NCI-H1048 (cell line): ENCODE results near the gene TTL.
"Not testable (repeated sequence)": the region's sequence is repeated elsewhere in the genome, so short reads cannot be mapped to it uniquely, and the experiment has no call there.

ENCODE experiments used
- DNase-seq: peaks from one replicate; lab custom pipeline; 2025; lab: John Stamatoyannopoulos, UW

The TTL gene

DNA sequence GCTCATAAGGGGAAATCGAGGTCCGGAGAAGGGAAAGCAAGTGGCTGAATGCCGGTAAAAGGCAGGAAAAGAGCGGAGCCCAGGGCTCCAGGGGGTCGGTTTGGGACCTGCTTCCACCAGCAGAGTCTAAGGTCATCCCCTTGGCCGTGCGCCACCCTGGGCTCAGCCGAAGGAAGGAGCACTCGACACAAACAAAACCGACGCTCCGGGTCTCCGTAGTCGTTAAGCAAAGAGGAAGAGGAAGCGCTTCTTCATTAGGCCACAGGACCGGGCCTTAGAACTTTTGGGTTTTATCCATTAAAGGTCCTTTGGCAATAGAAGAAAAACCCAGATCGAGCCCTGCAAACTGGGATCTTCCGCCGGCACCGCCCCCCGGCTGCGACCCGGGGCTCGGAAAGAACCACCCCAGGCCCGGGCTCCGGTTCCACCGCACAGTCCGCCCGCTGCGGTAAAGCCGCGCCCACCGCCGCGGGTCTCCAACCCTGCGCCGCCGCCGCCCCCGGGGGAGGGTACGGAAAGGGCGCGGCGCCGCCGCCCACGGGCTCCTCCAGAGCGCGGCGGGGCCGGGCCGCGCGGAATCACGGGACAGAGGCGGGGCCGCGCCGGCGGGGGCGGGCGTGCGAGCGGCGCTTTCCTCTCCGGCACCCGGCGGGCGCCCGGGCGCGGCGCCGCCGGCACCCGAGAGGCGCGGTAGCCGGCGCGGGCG lies at the start of gene TTL:
Gene TTL, plus strand, starts transcription at position 629 of the 706 bp plus-strand sequence. CDS start 189 bp downstream, outside the sequence.
- no peak for DNase-seq

DNA sequence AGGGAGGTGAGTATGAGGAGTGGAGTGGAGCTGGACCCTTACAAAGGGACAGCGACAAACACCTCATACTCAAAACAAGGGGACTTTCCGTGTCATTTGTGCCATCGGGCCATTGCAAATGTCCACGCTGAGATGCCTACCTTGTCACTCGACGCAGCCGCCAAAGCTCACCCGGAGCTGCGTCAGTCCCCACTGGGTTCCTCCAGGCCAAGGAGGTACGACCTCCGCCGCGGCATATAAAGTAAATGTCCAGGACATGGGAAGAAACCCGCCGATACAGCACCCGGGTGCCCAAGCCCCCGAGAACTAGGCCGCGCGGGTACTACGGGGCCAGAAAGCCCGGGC lies 49.6 kb upstream of the TTL start:
- DNase-seq, result not testable (repeated sequence)

DNA sequence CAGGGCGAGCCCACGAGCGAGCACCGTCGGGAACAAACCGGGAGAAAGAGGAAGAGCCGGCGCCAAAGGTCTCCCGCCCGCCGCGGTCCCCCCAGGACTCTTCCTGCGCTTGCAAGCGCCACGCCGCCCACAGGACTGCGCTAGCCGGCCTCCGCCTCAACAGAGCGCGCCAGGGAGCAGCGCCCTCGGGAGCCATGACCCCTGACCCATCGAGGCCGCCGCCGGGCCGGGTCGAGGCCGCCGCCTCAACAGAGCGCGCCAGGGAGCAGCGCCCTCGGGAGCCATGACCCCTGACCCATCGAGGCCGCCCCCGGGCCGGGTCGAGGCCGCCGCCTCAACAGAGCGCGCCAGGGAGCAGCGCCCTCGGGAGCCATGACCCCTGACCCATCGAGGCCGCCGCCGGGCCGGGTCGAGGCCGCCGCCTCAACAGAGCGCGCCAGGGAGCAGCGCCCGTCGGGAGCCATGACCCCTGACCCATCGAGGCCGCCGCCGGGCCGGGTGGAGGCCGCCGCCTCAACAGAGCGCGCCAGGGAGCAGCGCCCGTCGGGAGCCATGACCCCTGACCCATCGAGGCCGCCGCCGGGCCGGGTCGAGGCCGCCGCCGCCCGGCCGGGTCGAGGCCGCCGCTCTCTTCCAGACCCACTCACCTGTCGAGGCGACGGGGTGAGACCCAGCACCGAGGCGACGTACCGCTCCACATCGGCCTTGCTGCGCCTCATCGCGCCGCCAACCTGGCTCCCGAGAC lies 49.0 kb upstream of the TTL start:
- not testable (repeated sequence) for DNase-seq

DNA sequence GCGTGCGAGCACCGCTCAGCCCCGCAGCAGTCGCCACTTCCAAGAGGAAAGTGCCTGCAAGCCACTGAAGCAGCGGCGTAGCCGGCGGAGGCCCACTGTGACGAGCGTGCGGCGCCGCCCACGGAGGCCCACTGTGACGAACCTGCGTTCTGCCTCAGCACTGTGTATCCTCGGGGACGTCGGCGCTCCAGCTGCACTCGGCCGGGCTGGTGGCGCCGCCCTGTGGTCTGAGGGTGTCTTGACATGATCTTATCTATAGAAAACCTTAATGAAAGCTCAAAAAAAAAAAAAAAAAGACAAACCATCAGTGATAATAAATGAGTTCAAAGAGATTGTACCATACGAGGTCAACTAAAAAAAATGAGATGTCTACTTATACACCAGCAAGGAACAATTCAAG lies 48.5 kb upstream of the TTL start, which contains the start of gene RGPD8:
Gene RGPD8, minus strand, starts transcription at position 166 of the 400 bp plus-strand sequence. CDS start 192 bp downstream, outside the sequence.
- not testable (repeated sequence) for DNase-seq

DNA sequence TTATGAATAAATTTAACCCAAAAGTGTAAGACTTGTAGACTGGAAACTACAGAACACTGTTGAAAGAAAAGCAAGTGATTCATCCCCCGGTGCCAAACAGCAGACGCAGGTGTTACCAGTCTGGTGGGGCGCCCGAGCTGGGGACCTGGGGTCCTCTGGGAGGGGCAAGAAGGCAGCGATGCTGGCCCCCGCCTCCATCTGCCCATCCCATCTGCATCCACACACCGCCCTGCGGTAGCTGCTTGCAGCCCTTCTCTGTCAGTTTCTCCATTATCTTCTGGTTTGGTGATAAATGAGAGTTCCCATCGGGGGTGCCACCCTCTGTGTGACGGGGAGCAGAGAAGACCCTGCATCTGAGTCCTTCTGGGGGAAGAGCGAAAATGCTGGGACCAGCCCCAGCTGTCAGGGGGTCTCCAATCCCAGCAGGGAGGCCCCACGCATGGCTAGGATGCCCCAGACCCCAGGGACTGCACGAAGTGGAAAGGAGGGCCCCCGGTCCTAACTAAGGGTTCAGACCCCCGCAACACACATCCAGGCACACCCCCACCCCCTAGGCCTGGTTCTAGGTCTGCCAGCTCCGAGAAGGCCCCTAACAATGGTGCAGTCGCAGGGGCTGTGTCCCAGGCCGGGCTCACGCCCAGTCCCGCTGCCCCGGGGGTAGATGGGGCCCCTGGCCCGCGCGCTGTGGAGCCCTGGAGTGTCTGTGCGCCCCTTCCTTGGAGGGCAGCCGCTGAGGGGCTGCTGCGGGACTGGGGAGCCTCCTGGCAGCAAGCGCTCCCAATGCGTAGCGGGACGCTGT lies 47.8 kb upstream of the TTL start:
- DNase-seq, result no peak

DNA sequence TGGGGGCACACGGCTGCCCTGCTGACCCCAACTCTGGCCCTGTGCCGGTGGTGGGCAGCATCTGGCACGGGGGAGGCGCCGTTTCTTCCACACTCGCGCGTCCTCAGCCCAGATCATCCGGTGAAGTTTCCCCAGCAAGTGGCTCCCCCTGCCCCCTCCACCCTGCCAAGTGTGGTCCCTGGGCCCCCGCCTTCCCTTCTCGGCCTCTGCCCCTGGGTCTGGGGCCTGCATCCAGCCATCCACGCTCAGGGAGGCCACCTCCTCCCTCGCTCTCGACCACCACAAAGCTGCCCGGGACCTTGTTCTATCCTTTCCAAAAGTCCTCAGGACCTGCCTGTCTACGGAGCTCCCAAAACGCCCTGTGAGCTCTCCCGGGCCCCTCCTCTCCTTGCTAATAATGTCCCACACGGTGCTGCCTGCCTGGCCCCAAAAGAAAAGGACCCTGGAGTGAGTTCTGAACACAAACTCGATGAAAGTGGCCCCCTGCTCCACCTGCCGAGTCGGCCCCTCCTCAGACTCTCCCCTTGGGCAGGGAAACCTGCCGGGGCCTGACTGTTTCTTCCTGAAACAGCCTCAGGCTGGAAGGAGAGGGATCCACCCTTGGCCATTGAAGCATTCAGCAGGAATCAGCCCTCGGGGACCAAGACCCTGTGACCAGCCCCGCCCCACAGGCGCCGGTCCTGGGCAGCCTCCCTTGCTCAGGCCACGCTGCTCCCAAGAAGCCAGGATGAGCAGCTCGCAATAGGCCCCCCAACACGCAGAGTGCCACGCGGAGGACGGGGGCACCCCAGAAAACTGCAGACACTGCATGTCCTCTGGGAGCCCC lies 46.9 kb upstream of the TTL start:
- DNase-seq, result not testable (repeated sequence)

DNA sequence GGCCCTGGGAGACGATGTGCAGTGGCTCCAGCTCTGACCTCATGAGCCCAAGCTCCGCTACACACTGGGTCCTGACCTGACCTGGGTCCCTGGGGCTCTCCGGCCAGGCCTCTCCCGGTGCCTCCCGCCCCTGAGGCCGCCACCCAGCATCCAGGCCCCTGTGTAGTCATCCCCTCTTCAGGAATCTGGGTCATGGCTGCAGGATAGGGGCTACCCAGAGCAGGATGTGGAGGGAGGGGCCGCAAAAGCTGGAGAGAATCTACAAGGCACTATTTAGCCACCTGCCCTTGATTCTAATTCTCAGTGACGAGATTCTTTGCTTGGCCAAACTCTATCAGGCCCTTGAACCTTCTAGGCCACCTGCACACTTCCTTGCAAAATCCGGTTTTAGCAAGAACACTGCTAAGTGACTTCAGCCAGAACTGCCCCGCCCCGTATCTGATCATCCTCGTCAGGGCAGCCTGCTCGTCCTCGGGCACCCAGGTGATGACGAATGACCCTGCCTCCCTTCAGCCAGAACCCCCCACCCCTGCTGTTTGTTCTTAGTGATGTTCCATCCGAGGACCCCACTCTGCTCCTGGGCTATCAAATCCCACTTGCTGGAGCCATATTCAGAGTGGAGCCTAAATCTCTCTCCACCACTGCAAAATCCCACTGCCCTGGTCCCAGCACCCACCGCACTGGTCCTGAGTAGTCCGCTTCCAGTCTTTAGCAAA lies 46.1 kb upstream of the TTL start:
- not testable (repeated sequence) for DNase-seq

DNA sequence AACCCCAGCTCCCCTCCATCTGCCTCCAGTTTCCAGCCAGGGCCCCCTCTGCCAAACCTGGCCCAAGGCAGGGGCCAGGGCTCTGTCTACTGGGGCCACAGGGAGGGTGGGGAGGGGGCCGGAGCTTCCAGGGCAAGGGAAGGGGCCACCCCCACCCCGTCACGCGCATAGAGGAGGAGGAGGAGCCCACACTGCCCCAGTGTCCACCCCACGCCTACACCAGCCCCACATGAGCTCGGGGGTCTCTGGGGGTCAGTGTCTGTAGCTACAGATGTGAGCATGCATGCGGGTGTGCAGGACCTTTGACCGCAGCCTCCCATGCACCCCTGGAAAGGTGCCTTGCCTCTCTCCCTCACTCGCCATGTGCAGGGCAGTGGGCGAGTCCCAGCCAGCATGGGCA lies 45.0 kb upstream of the TTL start:
- not testable (repeated sequence) for DNase-seq

DNA sequence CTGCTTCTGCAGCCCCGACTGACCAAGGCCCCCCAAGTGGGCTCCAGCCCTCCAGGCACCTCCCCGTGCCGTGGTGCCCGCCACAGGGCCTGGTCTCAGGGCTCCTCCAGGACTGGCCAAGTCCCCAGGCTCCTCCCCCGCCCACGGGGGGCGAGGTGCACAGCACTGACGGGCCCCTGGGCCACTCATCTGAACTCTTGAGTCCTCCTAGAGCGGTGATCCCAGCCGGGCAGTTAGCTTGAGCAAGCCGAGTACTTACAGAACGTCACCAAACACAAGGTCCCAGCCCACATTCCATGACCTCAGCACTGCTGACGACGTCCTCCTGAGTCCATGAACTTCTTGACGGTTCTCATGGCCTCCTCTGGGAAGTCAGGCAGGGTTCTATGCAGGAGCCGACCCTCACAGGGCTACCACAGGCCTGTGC lies 44.5 kb upstream of the TTL start:
- DNase-seq, result not testable (repeated sequence)

DNA sequence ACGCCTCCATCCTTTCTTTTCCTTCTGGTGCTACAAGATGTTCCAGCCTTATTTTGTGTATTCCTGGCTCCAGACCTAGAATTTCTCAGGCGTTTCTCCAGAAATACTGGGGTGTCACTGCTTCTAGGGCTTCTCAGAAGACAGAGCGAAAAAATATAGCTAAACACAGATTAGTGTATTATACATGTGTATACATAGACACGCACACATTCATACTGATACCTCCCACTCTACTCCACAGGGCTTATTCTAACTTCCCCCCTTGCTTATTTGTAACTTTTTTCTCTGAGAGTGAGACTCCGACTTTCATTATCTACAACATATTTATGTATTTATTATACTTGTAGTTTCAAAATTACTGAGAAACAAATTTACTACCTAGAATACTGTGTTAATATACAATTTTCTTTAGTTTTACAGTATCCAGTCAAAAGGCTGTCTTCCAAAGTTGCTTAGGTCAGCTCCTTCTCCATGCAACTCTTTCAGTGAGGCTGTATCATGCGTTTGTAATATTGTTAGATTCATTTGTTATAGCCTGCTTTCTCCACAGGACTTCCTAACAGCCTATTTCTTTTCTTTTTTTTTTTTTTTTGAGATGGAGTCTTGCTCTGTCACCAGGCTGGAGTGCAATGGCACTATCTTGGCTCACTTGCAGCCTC lies 43.2 kb upstream of the TTL start:
- DNase-seq, result not testable (repeated sequence)

DNA sequence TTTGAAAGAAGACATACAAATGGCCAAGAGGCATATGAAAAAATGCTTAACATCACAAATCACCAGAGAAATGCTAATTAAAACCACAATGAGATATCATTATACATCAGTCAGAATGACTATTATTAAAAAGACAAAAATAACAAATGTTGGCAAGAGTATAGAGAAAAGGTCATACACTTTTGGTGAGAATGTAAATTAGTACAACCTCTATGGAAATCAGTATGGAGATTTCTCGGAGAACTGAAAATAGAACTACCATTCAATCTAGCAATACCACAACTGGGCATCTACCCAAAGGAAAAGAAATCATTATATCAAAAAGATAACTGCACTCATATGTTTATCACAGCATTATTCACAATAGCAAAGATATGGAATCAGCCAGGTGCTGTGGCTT lies 37.7 kb upstream of the TTL start:
- not testable (repeated sequence) for DNase-seq

DNA sequence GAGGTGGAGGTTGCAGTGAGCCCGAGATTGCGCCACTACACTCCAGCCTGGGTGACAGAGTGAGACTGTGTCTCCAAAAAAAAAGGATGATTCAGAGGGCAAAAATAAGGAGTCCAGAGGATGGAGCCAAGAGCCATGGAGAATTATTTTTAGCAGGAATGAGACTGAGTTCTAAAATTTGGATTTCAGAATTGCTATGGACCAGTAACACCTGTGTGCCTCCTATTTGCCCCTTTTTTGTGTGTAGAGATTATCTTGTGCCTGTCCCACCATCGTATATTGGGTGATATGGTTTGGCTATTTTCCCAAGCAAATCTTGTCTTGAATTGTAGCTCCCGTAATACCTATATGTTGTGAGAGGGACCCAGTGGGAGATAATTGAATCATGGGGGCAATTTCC lies 32.1 kb upstream of the TTL start:
- DNase-seq, result no peak

DNA sequence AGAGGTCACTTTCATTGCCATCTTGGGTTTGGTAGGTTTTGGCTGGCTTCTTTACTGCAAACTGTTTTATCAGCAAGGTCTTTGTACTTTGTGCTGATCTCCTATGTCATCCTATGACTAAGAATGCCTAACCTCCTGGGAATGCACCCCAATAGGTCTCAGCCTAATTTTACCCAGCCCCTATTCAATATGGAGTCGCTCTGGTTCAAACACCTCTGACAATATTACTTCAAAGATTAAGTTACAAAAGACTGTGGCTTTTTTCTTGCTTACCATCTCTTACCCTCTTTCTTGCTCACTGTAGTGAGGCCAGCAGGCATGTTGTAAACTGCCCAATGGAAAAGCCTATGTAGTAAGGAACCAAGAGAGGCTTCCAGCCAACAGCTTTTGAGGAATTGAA lies 30.6 kb upstream of the TTL start:
- DNase-seq, result no peak

DNA sequence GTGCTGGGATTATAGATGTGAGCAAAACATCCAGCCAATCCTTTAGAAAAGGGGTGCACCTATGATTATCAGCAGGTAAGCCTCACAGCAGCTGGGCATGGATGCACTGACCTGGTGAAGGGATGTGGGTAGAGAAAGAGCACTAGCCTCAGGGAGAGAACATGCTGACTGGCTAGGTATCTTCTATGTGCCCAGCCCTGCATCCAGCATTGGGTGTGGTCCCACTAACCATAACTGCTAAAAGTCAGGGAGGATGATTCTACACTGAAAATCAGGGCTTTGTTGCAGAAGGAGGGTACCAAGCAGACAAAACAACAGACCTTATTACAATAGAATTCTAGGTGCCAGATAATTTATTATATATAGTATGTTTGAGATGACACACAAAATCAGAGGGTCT lies 27.4 kb upstream of the TTL start:
- no peak for DNase-seq

DNA sequence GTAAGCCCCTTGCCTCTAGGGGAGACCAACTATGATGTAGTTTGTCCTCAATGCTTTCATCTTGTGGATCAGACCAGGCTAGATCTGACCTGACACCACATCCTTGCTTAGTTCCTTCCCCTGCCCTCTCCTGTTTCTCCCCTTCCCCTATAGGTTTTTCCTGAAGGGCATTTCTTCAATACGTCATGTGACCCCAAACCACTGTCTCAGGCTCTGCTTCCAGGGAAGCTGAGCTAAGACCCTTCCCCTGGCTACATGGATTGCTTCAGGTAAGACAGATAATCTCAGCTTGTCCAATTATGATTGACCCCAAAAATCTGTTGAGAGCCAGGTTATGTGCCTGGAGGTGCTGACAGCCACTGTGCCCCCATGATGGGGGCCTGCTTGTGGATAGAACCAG lies 22.6 kb upstream of the TTL start:
- DNase-seq, result no peak

DNA sequence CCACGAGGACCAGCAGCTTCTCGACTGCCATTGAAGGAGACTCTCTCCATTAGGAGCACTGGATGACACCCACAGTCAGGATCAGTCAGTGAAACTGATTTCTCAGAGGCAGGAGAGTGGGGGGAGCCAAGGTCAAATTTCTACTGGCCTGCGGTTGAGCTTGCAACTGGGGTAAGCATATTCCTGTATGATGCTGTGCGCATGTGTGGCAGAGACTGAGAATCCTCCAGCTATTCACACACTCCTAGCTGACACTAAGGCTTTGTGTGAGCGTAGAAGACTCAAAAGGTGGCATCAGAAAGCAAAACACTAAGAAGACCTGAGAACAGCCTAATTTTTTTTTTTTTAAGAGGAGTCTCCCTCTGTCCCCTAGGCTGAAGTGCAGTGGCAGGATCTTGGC lies 19.8 kb upstream of the TTL start:
- DNase-seq, result no peak

DNA sequence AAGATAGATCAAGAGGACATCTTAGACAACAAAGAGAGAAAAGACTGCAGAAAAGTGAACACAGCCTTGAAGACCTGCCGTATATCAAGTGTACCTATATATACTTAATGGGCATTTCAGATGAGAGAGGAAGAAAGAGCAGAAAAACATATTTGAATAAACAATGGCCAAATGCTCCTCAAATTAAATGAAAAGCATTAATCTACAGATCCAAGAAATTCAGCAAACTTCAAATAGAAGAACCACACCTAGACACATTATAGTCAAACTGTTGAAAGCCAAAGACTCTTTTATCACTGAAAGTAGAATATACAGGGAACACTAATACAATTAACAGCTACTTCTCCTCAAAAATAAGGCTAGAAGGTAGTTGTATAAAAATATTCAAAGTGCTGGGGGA lies 18.7 kb upstream of the TTL start:
- no peak for DNase-seq

DNA sequence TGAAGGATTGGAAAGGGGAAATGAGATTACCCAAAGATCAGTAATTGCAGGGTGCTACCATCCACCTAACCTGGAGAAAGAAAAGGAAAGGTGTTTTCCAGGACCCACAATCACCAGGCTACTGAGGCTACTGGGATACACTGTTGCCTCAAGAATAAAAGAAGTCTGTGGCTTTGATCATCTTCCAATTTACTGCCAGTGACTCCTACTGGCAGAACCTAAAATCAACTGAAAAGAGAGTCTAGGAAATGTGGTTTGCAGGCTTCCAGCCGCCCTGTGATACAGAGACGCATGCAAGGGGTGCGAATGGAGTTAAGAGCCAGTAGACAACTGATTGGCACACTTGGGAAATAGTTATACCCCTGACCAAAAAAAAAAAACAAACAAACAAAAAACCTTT lies 16.6 kb upstream of the TTL start:
- no peak for DNase-seq

DNA sequence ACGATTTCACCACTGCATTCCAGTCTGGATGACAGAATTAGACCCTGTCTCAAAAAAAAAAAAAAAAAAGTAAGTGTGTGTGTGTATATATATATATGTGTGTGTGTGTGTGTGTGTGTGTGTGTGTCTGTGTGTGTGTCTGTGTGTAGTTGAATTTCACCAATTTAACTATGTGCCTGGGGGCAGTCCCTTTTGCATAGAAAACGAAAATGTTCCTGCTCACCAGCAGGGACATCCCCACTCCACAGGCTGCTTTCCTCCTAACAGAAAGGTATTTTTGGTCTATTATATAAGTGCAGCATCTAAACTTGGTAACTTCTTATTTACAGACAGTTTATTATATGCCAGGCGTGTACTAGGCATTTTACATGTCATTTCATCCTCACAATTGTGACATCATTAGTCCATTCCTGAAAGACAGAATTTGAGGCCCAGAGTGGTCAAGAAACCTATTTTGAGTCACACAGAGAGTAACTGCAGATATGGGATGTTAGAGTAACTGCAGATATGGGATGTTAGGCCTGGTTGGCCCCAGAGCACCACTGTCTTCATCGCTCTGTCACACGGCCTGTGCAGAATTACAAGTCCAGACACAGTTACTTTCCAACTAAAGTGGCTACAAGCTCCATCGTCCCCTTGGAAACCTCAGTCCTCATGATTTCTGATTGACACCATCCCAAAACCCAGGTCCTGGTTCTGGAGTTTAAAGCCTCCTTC lies 9.3 kb upstream of the TTL start:
- no peak for DNase-seq
